Stimulated activated CD4-positive, alpha-beta T cell treated with anti-CD3 and anti-CD28 coated beads, Interleukin-4, amount 100 ng/mL, for 24 hours (primary cell): ENCODE data around the gene MYH13.
A peak's percentile ranks its signal among the peaks of the same experiment; 100 is the strongest.

ENCODE experiments used
- DNase-seq: peaks from one replicate; pipeline ENCODE4 v3.0.0-alpha.2; 2020

MYH13 gene

GRCh38 chr17:10339051-10339450 lies 33.8 kb downstream of the MYH13 start:
- no peak for DNase-seq

- no peak for DNase-seq
Measured at GRCh38 chr17:10337976-10338375, 34.8 kb downstream of the MYH13 start.

GRCh38 chr17:10337136-10337535 lies 35.7 kb downstream of the MYH13 start:
- no peak for DNase-seq

GRCh38 chr17:10336393-10336792 lies 36.4 kb downstream of the MYH13 start:
- DNase-seq: no peak

- no peak for DNase-seq
Measured at GRCh38 chr17:10332515-10332914, 40.3 kb downstream of the MYH13 start.

- DNase-seq: no peak
Measured at GRCh38 chr17:10328971-10329923, 43.6 kb downstream of the MYH13 start.

GRCh38 chr17:10328206-10328605 lies 44.6 kb downstream of the MYH13 start:
- DNase-seq: no peak

- peak; percentile 64 for DNase-seq
Measured at GRCh38 chr17:10327640-10328039, 45.2 kb downstream of the MYH13 start.

GRCh38 chr17:10325031-10325695 lies 47.6 kb downstream of the MYH13 start:
- DNase-seq: no peak

- no peak for DNase-seq
Measured at GRCh38 chr17:10323812-10324610, 48.8 kb downstream of the MYH13 start.

GRCh38 chr17:10318535-10318934 lies 54.3 kb downstream of the MYH13 start:
- no peak for DNase-seq

GRCh38 chr17:10317543-10317834 lies 55.3 kb downstream of the MYH13 start:
- no peak for DNase-seq

GRCh38 chr17:10316801-10317542 lies 55.8 kb downstream of the MYH13 start:
- DNase-seq: peak; percentile 28

GRCh38 chr17:10314329-10314728 lies 58.5 kb downstream of the MYH13 start:
- no peak for DNase-seq

GRCh38 chr17:10313037-10313672 lies 59.7 kb downstream of the MYH13 start:
- DNase-seq: no peak

- no peak for DNase-seq
Measured at GRCh38 chr17:10311131-10311530, 61.7 kb downstream of the MYH13 start.

GRCh38 chr17:10309003-10309974 lies 63.5 kb downstream of the MYH13 start:
- DNase-seq: no peak

GRCh38 chr17:10306585-10306984 lies 66.2 kb downstream of the MYH13 start:
- no peak for DNase-seq

GRCh38 chr17:10305398-10305797 lies 67.4 kb downstream of the MYH13 start:
- no peak for DNase-seq

- DNase-seq: no peak
Measured at GRCh38 chr17:10304758-10305300, 68.0 kb downstream of the MYH13 start.

GRCh38 chr17:10297691-10298090 lies 75.1 kb downstream of the MYH13 start:
- no peak for DNase-seq
